HEK293T (cell line): ENCODE results near the gene CADPS2.

Experiments used
- BHLHE40 ChIP-seq: fragments of 450-650 bp; IDR thresholded peaks from 2 replicates; pipeline ENCODE4 v1.6.1; 2016; ENCODE audit warnings: mild to moderate bottlenecking, moderate library complexity, borderline replicate concordance
- CTBP1 ChIP-seq: fragments of 450-650 bp; IDR thresholded peaks from 2 replicates; pipeline ENCODE4 v1.6.1; 2016; ENCODE audit warnings: borderline replicate concordance
- ELF4 ChIP-seq: fragments of 450-650 bp; IDR thresholded peaks from 2 replicates; pipeline ENCODE4 v1.6.1; 2017; ENCODE audit warnings: antibody characterized with exemption
- FOXA1 ChIP-seq: fragments of 450-650 bp; IDR thresholded peaks from 2 replicates; pipeline ENCODE4 v1.6.1; 2016; ENCODE audit warnings: mild to moderate bottlenecking
- FOXK2 ChIP-seq: fragments of 450-650 bp; IDR thresholded peaks from 2 replicates; pipeline ENCODE4 v1.6.1; 2016; ENCODE audit warnings: mild to moderate bottlenecking
- FOXM1 ChIP-seq: fragments of 450-650 bp; IDR thresholded peaks from 2 replicates; pipeline ENCODE4 v1.6.1; 2017; ENCODE audit warnings: mild to moderate bottlenecking, borderline replicate concordance
- L3MBTL2 ChIP-seq: fragments of 450-650 bp; conservative IDR thresholded peaks from 2 replicates; pipeline ENCODE4 v1.6.1; 2016; ENCODE audit warnings: mild to moderate bottlenecking
- LEF1 ChIP-seq: fragments of 450-650 bp; IDR thresholded peaks from 2 replicates; pipeline ENCODE4 v1.6.1; 2017; ENCODE audit warnings: mild to moderate bottlenecking, borderline replicate concordance
- NFRKB ChIP-seq: fragments of 450-650 bp; IDR thresholded peaks from 2 replicates; pipeline ENCODE4 v1.6.1; 2016; ENCODE audit warnings: mild to moderate bottlenecking, moderate library complexity
- SP1 ChIP-seq: fragments of 450-650 bp; IDR thresholded peaks from 2 replicates; pipeline ENCODE4 v1.6.1; 2017
- SUZ12 ChIP-seq: fragments of 450-650 bp; IDR thresholded peaks from 2 replicates; pipeline ENCODE4 v1.6.1; 2016; ENCODE audit warnings: mild to moderate bottlenecking
- TF ChIP-seq, protein P1 (sequence below): fragments of 450-650 bp; IDR thresholded peaks from 2 replicates; pipeline ENCODE4 v1.6.1; 2016

DNA sequence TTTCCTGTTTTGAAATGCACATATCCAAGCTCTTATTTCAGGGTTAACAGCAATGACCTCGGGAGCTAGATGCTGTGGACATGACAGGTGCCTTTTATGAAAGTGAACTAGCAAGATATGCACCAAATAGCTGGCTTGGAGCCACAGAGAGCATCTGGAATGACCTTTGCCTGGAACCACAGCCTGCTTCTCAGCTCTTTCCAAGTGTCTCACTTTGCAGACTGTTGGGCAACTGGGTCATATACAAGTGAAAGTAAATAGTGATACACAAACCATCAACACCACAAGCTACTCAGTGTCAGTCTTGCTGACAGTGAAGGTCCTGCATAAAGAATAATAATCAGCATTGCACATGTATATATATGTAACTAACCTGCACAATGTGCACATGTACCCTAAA lies 370.9 kb downstream of the CADPS2 start:
- TF ChIP-seq, protein P1, sequence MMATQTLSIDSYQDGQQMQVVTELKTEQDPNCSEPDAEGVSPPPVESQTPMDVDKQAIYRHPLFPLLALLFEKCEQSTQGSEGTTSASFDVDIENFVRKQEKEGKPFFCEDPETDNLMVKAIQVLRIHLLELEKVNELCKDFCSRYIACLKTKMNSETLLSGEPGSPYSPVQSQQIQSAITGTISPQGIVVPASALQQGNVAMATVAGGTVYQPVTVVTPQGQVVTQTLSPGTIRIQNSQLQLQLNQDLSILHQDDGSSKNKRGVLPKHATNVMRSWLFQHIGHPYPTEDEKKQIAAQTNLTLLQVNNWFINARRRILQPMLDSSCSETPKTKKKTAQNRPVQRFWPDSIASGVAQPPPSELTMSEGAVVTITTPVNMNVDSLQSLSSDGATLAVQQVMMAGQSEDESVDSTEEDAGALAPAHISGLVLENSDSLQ = no peak
- TF ChIP-seq L3MBTL2 = no peak
- TF ChIP-seq BHLHE40 = no peak
- no peak for TF ChIP-seq CTBP1
- TF ChIP-seq ELF4 = no peak
- TF ChIP-seq FOXK2 = no peak
- TF ChIP-seq FOXA1 = no peak
- no peak for TF ChIP-seq NFRKB
- no peak for TF ChIP-seq SUZ12
- no peak for TF ChIP-seq SP1
- TF ChIP-seq FOXM1 = no peak
- TF ChIP-seq LEF1 = no peak
